Muscle of arm (tissue), 12 donors: ENCODE measurements around the gene GRB10. TPM values are rescaled to one million over a fixed set of nuclear protein-coding genes. Genes with fewer than 3 reads are reported as not detected.
"Not testable (repeated sequence)": the region's sequence is repeated elsewhere in the genome, so short reads cannot be mapped to it uniquely, and the experiment has no call there.

Source experiments
- DNase-seq: peaks from one replicate; pipeline ENCODE4 v3.0.0-alpha.2; 2013
- polyA plus RNA-seq, 12 donors: library from polyadenylated mRNA; unstranded; fragments of 120-200 nt; gene quantifications; one replicate each; pipeline ENCODE4 v1.2.1, GENCODE V29; 2013; ENCODE audit not compliant: insufficient read length in 12 of 12

Gene GRB10
- polyA plus RNA-seq, 12 donors: 5.0 to 27.3 (median 15.7) TPM; not detected in 1

DNA sequence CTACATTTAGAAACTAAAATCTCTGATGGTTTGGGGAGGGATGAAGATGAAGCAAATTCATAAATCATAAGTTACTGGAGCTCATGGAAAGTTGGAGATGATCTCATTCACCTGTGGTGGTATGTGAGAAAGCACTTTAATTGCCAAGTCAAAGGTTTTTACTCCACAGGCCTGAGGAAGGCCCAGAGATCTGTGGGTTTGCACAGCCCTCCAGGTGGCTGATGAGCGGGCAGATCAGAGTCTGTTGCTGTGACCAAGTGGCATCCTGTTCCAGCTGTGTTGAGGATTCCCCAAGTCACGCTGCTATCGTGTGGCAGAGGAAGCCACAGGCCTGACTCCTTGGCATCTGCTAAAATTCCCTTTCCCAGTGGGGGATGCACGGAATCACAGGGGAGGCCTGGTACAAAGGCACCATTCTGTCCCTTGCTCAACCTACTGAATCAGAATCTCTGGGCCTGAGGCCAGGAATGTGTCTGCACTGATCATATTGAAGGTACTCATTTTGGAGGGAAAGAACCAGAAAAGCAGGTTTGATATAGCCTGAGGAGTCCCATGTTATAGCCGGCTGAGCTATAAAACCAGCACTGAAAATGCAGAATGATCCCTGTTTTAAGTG lies 197.8 kb downstream of the GRB10 start:
- no peak for DNase-seq

DNA sequence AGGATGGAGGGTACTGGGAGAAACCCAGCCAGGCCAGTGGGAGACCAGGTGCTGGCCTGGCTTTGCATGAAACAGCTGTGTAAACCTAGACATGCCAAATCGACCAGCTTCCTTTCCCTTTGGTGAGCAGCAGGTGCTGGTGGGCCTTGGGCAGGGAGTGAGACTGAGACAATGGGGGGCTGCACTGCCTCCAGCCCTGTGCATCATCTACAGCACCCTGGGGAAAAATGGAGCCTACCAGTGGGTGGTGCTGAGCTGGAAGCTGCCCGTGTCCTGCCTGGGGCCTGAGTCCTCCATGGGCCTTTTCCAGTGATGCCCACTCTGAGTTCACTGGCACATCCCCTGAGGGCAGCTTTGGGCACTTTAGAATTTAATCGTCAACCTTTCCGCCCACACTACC lies 198.3 kb downstream of the GRB10 start:
- DNase-seq: no peak

DNA sequence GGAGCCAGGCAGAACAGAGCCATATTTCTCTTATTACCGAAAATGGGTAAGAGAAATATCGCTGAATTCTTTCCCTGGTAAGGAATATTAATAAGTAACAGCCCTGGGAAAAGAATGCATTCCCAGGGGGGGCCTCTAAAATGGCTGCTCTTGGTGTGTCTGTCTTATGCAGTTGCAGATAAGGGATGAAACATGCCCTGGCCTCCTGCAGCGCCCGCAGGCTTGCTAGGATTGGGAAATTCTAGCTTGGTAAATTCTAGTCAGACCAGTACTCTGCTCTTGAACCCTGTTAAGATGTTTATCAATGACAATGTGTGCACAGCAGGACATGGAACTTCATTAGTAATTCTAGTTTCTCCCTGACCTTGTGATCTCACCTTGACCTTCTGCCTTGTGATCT lies 199.4 kb downstream of the GRB10 start:
- DNase-seq: not testable (repeated sequence)

DNA sequence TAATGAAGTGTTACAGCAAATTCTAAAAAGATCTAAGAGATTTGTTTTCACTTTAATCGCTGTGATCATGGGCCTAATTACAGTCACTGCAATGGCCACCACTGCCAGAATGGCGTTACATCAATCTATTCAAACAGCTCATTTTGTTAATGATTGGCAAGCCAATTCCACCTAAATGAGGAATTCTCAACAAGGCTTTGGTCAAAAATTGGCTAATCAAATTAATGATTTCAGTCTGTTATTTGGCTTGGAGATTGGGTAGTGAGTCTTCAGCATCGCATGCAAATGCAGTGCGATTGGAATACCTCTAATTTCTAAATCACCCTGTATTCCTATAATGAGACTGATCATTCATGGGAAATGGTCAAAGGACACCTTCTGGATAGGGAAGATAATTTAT lies 200.4 kb downstream of the GRB10 start:
- DNase-seq: not testable (repeated sequence)

DNA sequence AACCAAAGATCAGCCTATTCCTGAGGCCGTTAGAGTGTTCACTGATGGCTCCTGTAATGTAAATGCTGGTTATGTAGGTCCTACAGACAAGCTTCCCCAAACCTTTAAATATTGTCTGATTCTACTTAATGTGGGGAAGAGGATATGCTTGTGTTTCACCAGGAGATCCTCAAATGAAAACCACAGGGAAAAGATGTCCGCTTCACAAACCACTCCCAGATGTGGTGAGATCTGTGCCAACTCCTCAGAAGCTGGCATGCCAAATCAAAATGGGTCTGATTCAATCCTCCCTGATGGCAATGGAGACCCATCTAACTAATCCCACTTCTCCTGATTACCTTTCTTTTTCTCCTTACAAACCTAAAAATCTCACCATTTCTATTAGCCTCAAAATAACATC lies 202.0 kb downstream of the GRB10 start:
- not testable (repeated sequence) for DNase-seq

DNA sequence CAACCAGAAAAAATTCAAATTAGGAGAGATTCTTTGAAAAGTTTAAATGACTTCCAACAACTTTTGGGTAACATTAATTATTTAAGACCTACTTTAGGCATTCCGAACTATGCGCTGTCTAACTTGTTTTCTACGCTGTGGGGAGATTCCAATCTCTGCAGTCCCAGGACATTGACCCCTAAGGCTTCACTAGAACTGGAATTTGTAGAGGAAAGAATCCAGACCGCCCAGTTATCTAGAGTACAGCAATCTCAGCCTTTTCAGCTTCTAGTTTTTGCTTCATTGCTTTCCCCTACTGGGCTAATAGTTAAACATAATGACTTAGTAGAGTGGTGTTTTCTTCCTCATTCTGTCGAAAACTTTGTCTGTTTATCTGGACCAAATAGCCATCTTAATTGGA lies 202.6 kb downstream of the GRB10 start:
- DNase-seq: no peak

DNA sequence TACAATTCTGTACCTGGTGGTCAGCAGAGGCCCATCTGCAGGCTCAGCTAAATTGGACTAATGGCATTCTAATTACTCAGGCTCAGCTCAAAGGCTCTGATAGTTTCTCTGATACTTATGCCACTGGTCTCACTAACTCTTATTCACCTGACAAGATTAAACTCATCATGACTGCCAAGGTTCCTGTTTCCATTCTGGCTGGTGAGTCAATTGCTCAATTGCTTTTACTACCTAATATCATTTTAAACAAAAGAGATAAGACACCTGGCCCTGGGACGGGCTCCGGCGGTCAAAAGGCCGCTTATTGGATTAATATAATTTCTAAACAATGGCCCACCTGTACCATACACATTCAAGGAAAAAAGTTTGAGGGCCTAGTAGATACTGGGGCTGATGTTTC lies 204.6 kb downstream of the GRB10 start:
- DNase-seq: not testable (repeated sequence)

DNA sequence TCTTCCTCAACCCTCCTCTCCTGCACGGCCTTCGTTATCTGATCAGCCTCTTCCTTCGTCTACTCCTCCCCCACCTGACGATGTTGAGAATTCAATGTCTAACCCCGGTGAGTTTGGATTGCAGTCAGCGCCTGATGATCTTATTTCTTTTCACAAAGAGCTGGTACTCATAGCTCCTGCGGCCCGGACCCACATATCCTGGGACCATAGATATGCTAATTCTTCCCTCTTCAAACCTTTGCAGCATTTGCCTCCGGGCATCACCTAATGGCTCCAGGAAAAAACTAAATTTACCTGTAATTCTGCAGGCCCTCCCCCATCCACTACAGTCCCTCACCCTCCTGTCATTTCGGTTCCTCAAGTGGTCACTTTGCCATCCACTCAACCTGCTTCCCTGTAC lies 205.1 kb downstream of the GRB10 start:
- no peak for DNase-seq

DNA sequence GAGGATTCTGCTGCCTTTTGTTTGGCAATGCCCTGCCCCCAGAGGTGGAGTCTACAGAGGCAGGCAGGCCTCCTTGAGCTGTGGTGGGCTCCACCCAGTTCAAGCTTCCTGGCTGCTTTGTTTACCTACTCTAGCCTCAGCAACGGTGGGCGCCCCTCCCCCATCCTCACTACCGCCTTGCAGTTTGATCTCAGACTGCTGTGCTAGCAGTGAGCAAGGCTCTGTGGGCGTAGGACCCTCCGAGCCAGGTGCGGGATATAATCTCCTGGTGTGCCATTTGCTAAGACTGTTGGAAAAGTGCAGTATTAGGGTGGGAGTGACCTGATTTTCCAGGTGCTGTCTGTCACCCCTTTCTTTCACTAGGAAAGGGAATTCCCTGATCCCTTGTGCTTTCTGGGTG lies 206.3 kb downstream of the GRB10 start:
- DNase-seq: not testable (repeated sequence)

DNA sequence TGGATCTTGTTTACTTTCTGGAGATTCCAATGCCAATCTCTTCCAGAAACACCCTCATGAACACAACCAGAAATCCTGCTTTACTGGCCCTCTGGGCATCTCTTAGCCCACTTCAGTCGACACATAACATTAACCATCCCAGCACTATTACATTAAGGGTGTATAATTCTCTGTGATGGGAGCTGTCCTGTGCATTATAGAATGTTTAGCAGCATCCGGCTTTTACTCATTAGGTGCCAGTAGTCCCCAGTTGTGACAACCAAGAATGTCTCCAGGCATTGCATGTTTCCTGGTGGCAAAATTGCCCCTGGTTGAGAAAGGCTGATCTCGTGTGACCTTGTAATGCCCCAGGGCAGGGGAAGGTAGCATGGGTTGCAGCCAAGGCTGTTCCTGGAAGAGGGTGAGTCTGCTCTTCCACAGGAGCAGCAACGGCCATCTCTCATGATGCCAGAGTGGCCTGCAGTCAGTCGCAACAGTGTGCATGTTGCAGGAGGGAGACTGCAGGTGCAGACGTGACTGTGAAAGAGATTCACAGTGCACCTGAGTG lies 214.9 kb downstream of the GRB10 start:
- DNase-seq: no peak

DNA sequence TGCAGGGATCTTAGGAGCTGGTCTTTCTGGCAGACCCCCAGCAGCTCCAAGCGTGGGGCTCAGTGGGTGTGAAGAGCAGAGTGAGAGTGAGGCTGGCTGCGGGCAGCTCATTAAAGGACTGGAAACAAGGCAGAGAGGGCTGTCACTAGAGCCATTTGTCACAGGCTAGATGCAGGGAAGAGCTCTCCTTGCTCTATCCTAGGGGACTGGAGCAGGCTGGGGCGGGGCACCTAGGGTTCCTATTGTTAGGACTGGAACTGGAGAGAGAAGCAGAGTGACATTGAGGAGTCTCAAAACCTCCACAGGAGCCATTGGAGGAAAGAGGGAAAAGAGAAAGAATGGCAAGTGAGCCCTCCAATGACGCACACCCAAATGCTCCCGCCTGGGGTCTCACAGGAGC lies 216.7 kb downstream of the GRB10 start:
- DNase-seq: no peak

DNA sequence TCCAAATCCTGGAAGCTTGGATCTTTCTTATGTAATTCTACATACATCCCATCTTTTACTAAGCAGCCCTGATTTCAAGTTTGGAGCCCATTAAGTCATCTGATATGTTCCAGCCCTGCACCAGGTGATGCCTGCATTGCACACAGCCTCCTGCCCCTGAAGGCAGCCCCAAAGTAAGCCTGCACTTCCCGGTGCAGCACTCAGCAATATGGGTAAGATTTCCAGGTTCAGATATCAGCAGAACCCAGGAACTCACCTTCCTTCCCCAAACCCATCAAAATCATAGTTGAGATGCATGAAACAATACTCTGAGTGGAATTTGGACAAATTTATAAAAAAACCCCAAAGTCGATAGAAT lies 217.2 kb downstream of the GRB10 start:
- no peak for DNase-seq

DNA sequence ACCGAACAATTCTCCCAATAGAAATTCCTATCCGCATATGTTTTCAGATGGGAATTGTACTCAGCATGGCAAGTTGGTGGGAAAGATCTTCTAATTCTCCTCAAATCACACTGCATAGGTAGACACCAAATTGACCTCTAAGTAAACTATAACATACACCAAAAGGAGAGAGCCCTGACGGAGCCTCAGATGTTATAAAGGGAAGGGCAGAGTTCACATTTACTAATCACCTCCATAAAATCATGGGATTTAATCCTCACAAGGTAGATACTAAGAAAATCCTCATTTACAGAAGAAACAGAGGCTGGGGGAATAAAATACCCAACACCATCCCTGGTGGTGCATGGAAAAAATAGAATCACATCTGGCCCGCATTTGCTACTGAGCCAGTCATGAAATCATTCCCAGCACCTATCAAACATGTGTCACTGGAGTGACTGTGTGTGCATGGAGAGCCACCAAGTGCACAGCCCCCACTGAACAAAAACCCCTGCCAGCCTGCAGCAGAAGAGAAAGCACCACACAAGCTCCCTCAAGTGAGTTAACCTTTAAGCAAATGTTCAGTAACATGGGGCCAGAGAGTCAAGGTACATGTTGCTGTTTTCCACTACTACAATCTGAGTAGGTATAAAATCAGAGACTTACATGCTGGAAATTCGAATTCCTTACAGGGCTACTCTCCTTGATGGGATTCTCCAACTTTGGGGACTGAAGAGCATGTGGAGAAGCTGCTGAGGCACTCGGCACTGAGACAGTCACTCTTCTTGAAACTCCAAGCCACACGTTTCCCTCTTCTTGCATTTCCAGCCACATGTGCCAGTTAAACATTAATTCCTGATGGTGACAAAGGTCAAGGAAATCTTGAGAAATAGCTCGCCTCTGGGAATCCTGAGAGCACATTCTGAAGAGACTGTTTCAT lies 217.8 kb downstream of the GRB10 start, which contains the start of gene DDC:
Gene DDC (minus strand): TSS at position 766 of the 919 bp plus-strand sequence. CDS start 21,320 bp downstream, outside the sequence.
- no peak for DNase-seq

DNA sequence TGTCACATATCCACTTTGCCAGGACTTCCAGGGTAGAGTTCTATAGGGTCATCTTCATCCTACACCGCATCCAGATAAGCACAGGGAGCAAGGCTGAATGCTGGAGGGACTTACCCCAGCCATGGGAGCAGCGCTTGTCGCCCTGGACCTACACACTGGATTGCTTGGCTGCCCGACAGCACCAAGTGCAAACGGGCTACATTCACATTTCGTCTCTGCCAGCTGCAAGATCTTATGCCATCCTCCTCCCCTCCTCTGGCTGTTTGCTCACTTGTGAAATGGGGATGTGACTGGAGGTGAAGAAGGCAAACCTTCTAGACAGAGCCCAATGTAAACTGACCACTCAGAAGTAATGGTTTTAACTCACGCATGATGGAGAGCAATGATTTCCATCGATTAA lies 218.5 kb downstream of the GRB10 start:
- no peak for DNase-seq

DNA sequence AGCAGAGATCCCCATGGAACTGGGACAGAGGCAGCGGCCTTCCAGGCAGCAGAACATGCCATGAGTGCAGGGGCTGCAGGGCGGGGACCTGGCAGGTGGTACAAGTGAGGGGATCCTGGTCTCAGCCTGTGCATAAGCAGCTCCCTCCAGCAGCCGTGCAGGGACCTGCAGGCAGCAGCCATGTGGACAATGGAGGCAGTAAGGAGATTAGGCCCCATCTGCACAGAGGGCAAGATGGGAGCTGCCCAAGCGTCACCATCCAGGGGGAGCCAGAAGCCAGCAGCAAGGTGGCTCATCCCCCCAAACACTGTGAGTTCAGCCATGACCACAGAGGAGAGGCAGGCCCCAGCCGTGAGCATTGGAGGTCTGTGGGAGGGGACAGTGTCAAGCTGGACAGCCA lies 220.6 kb downstream of the GRB10 start:
- DNase-seq: no peak

DNA sequence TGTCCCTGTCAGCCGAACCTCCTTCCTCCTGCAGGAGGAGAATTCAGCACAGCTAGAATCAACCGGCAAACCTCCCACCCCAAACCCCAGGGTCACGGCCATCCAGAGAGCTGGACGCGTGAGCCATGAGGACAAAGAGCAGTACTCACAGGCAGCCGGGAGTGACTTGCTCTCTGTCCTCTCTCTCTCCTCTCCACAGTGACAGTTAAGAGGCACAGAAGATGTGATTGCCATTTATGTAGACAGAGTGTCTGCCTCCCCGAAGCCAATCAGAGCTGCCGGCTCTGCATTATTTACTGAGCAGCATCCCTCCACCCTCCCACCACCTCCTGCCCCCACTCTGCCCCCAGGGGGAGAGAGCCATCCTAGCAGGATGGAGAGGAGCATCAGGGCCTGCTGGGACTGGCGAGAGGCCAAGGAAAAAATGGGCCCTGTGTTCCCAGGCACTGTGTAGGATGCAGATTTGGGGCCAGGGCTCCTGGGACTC lies 221.8 kb downstream of the GRB10 start:
- no peak for DNase-seq

DNA sequence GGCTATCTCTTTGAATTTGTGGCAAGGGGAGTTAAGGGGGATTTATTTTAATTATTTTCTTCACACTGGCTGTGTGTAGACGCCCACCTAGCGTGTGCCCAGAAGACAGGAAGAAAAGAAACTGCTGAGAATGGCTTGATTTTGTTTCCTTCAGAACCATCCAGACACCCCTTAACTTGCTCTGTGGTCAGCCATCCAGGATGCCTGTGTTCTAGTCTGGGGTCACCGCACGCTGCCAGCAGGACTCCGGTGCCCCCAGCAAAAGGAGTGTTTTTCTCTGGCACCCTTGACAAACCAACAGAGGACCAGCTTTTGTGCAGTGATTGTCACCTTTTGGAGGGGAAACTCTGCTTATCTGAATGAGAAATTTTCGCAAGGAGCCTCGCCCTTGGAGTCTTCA lies 222.8 kb downstream of the GRB10 start:
- no peak for DNase-seq

DNA sequence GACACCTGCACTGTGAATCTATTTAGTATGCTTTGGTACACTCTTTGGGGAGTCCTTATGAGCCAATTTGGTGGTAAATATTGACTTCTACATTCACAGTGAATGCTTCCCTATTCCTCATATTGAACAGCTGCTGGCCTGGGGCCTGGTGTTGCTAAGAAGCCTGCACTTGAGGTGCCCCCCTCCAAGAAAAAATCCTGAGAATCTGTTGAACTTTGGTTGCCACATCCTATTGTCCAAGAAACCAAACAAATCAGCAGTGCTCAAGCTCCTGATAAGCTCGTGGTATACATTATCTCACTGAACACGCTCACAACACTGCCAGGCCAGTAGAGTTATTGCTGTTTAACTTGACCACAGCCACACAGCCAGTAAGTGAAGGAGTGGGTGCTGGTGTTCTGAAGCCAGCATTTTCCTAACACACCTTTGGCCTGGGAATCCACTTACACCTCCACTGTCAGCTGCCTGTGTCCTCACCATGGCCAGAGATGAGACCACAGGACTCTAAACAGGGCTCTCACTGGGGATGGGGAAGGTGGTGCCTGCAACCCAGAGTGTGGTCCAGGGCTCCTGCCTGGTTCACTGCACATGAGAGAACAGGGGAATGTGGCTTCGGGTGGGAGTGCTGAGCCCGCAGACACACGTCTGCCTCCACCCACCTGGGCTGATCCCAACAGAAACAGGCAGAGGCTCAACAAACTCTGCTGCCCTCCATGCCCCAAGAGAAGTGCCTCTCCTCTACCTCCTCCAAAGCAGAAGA lies 224.2 kb downstream of the GRB10 start:
- DNase-seq: no peak

DNA sequence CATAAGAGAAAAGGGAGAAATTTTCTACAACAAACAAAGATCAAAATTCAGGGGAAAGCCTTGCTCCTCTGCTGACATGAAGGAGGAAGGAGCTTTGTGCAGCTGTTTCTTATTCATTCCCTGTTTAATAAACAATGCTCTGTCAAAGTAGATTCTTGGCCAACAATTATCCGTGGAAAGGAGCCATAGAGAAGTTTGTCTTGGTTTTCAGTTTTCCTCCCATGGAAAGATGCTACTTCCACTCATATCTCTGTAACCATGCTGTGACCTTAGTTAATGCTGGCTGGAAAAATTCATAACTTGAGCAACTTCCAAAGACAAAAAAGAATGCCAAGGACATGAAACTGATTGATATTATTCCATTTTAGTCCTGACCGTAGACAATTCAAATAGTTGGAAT lies 225.6 kb downstream of the GRB10 start:
- peak; percentile 19 for DNase-seq

DNA sequence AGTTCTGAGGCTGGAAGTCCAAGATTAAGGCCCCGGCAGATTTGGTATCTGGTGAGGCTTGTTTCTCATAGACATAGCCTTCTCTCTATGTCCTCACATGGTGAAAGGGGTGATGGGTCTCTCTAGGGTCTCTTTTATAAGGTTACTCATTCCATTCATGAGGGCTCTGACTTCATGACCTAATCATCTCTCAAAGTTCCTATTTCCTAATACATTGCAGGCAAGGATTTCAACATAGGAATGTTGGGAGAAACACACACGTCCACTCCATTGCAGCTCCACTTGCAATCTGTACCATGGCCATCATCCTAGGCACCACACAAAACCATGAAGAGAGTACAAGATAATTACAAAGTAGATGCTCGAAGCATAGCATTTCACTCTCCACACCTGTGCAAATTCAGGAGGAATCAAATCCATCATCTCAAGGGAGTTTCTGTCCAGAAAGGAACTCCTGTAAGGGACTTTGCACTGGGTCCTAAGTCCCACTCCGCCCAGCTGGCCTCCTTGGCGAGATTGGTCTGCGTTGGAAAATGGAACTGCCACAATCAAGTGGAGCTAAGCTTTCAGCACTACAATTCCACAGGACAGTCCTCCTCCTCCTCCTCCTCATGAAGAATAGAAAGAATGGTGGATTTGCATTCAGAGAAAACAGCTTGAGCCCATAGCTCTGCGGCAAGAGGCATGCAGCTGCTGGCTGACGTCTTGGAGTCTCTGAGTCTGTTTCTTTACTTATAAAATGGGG lies 226.3 kb downstream of the GRB10 start:
- DNase-seq: no peak

DNA sequence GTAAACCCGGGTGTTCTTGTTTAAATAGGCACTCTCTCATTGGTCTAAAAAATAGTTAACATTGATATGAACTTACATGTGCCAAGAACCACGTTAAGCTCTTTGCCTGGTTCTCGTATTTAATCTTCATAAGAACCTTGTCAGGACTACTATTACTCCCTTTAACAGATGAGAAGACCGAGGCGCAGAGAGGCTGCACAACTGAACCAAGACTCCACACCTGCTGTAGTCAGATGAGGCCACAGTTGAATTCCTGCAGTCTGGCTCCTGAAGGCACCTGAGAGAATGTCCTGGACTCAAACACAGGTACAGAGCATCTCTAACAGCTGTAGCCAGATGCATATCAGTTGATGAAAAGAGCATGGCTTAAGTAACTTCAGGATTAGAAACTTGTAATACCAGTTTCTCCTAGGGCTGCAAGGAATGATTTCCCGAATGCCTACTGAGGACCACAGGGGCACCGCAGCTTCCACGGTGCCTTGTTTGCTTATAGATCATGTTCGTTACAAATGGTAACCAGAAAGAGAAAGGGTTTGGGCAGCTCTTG lies 227.0 kb downstream of the GRB10 start:
- no peak for DNase-seq
